Activated CD4-positive, CD25-positive, alpha-beta regulatory T cell (primary cell): ENCODE data around the gene TREX2.

ENCODE experiments used
- DNase-seq, 4 experiments: peaks; one replicate each; lab custom pipeline; 2025; lab: John Stamatoyannopoulos, UW

The TREX2 gene

DNA sequence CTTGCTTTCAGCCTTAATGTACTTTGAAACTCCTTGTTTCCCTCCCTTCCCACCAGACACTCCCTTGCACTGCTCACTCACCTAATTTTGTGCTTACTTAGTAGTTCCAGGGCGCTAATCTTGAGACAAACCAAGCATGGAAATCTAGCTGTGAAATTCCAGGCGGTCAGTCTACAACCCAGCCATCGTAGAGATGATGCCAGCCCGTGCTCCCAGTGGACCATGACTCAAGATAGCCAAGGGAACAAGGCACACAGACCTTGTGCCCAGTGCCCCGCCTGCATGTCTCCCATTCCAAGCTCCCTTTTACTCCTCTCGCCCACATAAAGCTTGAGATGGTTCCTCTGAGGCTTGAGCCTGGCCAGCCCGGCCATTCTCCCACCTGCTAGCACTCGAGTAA lies 11.1 kb downstream of the TREX2 start:
- no peak for DNase-seq

DNA sequence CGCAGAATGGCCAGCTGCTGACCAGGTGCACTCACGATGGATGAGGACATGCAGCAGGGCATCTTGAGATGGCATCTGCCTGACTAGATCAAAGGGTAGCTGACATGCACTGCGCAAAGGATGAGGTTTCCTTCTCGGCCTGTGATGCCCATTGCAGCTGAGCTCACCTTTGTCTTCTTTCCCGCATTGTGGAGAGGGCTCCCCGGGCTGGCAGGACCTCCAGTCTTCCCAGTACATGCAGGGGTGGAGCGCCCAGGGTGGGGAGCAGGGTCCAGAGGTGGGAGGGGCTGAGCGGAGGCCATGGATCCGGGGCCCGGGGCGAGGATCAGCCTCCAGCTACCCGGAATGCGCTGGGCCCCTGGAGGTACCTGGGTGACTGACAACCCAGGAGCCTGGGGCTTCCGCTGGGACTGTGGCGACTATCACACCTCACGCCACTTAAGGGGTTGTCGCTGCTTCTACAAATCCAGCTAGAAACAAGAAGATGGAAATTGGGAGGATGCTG lies 12.0 kb downstream of the TREX2 start:
- DNase-seq, result no peak

- DNase-seq, result no peak
Measured at GRCh38 chrX:153433161-153433680, 12.6 kb downstream of the TREX2 start.

DNA sequence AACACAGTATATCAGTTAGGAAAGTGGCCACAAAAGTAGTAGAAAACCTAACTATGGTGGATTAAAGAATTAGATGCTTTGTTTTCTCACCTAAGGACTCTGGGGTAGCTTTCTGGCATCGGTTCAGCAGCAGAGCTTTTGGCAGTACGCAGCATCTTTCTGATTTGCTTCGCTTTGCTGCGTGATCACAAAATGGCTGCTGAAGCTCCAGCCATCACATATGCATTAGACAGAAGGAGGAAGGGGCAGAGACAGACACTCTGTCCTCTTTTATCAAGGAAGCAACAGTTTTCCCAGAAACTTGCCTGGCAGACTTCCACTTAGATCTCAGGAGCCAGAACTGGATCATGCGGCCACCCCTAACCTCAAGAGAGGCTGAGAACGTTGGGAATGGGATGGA lies 15.1 kb downstream of the TREX2 start:
- DNase-seq, result no peak

- DNase-seq, result no peak
Measured at GRCh38 chrX:153426204-153426603, 19.7 kb downstream of the TREX2 start.

DNA sequence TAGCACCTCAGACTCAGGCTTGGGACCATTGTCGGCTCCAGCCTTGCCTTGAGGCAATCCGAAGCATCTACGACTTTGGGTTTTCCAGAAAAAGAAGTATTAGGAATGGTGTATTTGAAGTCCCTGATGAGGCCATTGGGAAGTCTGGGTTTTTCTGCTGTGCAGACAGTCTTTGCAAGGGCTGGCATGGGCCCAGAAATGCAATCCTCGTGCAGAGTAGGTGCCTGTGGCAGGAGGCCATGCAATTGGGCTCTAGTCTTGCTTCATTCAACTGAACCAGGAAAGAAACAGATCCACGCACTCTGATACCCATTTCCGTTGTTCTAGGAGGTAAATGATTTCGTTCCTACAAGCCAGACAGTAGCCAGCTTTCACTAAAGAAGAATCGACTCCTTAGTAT lies 22.2 kb downstream of the TREX2 start:
- no peak for DNase-seq

DNA sequence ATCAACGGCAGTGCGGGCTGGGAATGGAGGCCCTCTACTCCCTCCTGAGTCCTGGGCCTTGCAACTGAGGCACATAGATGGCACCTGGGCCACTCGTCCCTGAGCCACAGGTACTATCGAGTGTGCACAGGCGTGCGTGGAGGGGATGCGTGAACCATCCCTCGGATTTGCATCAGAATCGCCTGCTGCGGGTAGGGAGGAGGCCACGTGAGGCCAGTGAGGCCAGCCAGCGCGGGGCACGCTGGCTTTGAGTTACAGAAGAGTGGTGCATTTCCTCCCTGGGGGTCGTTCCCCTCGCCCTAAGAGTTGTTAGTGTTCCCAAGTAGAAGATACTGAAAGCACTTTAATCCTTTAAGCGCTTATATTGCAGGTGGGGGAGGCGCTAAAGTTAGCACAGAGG lies 24.0 kb downstream of the TREX2 start:
- DNase-seq, result no peak

DNA sequence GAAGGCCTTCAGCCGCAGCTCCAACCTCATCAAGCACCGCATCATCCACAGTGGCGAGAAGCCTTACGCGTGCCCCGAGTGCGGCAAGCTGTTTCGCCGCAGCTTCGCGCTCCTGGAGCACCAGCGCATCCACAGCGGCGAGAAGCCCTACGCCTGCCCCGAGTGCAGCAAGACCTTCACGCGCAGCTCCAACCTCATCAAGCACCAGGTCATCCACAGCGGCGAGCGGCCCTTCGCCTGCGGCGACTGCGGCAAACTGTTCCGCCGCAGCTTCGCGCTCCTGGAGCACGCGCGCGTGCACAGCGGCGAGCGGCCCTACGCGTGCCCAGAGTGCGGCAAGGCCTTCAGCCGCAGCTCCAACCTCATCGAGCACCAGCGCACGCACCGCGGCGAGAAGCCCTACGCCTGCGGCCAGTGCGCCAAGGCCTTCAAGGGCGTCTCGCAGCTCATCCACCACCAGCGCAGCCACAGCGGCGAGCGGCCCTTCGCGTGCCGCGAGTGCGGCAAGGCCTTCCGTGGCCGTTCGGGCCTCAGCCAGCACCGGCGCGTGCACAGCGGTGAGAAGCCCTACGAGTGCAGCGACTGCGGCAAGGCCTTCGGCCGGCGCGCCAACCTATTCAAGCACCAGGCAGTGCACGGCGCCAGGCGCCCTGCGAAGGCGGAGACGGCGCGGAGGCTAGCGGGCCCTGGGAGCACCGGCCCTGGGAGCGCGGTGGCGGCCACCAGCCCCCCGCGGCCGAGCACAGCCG lies 24.8 kb downstream of the TREX2 start:
- no peak for DNase-seq

- DNase-seq, result no peak
Measured at GRCh38 chrX:153417637-153418036, 28.2 kb downstream of the TREX2 start.

DNA sequence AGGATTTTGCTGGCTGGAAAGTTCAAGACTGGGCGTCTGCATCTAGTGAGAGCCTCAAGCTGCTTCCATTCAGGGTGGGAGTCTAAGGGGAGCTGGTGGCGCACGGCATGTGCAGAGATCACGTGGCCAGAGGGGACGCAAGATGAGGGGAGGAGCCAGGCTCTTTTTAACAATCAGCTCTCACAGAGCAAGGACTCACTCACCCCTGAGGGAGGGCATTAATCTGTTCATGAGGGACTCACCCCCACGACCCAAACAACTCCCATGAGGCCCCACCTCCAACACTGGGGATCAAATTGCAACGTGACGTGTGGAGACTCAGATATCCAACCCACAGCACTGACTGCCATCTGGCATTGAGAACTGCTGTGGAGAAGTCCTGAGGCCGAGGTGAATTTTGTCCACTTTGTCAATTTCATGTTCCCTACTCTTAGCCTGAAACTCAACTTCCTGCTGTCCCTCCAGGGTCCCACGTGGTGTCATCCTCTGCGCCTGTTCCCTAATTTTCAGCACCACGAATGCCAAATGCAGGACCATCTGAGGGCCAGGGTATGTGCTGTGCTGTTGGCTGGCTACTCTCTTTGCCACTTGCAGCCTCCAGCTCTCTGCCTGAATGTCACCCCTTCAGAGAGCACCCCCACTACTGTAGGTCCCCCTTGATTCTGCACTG lies 28.9 kb downstream of the TREX2 start:
- DNase-seq, result no peak

DNA sequence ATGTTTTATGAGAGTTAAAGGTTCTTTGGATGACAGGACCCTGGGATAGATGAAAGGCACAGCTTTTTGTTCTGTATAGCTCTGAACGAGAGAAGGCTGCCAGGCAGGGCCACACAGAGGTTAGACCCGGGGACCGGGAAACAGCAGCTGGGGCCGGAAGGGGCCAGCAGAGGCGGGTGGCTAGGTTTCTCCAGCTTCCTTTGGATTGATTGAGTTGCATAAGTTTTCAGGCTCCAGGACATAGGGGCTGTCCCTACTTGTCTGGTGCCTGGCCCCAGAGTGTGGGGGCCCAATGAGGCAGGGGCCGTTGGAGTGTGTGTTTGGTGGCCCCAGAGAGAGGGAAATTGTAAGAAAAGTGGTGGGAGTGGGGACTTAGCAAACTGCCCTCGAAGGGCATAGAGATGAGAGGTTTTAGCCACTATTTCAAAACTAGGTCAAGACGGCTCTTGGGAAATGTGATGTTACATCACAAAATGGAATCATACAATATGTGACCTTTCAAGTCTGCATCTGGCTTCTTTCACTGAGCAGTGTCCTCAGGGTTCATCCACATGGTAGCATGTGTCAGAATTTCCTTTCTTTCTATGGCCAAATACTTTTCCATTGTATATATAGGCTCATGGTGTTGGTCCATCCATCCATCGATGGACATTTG lies 30.9 kb downstream of the TREX2 start:
- DNase-seq, result no peak

DNA sequence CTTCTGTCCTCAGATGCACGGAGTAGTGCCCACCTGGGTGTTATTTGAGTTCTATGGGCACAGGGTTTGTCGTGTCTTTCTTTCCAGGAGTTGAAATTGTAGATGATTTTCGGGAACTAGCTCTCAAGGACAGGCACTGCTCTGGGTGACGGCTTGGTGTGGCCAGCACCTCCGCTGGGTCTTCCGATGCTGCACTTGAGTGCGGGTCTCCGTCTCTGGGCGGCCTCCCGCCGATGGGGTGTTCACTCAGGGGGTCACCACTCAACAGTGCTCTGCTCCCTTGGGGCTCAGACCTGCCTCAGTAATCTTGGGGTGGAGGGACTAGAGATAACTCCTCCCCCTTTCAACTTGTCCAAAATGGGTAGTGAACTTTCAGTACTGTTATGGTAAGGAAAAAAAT lies 32.1 kb downstream of the TREX2 start:
- no peak for DNase-seq

DNA sequence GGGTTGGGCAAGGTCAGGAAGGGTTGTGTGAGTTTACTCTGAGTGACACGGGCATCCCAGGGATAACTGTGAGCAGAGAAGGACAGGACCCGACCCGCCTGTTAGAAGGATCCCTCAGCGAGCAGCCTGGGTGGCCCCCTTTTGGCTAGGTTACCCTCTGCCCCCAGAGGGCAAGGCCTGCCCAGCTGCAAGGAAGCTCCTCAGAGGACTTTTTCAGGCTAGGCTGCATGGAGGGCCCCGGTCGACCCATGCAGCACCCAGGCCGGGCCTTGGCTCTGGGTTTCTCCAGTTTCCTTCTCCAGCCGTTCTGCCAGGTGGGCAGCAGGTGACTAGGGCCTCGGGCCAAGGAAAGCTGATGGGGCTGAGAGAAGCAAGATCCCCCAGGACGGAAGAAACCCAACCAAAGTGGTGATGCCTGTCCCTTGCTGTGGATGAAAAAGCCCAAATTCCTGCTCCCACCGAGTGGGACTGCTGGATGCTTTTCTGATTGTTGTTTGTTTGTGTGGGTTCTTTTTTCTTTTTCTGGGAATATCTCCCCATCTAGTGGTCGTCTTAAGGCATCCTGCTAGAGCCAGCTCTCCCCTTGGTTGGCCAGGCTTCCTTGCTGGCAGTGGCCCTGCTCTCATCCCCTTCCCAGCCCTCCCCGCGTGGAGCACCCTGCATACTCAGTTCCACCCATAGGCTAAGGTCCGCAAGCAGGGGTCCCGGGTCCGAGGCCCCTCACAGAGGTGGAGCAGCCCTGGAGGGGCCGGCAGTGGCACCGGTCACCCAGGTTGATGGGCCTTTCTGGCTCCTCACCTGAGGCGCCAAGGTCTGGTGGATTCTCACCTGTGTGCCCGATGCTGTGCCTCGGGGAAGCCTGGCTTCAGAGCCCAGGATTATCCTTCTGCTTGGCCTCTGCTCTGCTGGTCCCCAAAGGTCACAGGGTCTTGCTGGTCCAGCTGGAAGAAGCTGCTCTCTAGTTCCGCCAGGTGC lies 32.8 kb downstream of the TREX2 start:
- no peak for DNase-seq

- no peak for DNase-seq
Measured at GRCh38 chrX:153411988-153412574, 33.8 kb downstream of the TREX2 start.

DNA sequence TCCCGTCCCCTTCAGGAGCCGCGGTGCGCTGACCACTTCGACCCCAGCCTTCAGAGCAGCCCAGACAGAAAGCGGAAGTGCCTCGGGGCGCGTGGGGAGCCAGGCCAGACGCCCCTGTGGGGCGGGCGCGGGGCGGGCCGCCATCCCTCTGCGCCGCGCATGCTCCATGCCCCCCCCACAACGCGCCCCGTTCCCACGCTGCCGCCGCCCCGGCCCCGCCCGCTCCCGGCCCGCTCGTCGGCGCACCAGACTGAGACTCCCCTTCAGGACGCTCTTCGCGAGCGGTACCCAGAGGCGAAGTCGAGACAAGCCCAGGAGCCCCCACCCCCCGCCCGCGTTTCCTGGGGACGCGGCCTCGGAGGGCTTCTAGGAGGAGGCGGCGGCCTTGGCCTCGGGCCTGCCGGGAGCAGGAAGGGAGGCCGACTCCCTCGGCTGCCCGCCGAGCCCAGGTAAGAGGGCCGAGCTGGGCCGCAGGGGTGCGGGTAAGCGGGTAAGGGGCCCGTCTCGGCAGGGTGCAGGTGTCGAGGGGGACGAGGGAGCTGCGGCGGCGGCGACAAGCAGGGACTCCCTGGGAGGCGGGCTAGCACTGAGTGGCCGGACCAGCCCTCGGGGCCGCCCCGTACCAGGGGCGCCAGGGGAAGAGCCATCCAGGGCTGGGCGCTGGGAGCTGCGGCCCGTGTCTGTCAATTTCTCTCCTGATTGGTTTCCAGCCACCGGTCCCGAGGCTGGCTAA lies 34.4 kb downstream of the TREX2 start, which contains the start of gene ZFP92:
Gene ZFP92, plus strand, starts transcription at position 218 of the 733 bp plus-strand sequence. CDS start 6,851 bp downstream, outside the sequence.
- DNase-seq, result peak in 1 of 4 experiments; percentile 3

GRCh38 chrX:153410888-153411254 lies 35.0 kb downstream of the TREX2 start:
- no peak for DNase-seq

DNA sequence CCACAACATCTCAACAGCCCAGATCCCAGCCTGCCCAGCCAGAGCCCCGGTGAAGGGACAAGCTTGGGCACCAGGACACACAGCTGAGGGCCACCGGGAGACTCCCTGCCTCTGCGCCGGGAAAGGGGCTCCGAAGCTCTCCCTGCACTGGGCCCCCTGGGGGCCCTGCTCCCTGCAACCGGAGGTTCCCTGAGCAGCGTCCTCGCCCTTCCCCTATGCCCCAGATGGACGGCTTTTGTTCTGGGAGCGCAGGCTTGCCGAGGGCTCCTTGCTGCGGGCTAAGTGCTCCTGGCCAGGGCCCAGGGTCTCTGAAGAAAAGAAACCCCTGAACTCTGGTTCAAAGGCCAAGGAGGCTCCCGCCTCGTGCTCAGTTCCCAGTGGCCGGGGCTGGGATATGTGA lies 35.5 kb downstream of the TREX2 start:
- DNase-seq, result no peak

GRCh38 chrX:153409414-153410101 lies 36.3 kb downstream of the TREX2 start:
- no peak for DNase-seq

- no peak for DNase-seq
Measured at GRCh38 chrX:153408871-153409351, 36.9 kb downstream of the TREX2 start.
